ENCODE data around the gene SMYD3. TPM values are rescaled to one million over a fixed set of nuclear protein-coding genes. Genes with fewer than 3 reads are reported as not detected.

The SMYD3 gene
- total RNA-seq, 2 donors from 2014 or later, result 16.2 to 16.4 TPM

GRCh38 chr1:245860657-245861544 is 646.2 kb downstream of the SMYD3 start:
- no peaks in the 10 kb centered on the region for H3K4me1 ChIP-seq
- no peaks in the 10 kb centered on the region for H3K27me3 ChIP-seq
- H3K9me3 ChIP-seq, result no peaks in the 10 kb centered on the region
- DNase-seq, result no peak
- no peak overlapping the region for H3K4me3 ChIP-seq
- intact Hi-C loops (cut with DNase I), result no loop called here
- H3K36me3 ChIP-seq, result no peaks in the 10 kb centered on the region
- TF ChIP-seq, protein P1, sequence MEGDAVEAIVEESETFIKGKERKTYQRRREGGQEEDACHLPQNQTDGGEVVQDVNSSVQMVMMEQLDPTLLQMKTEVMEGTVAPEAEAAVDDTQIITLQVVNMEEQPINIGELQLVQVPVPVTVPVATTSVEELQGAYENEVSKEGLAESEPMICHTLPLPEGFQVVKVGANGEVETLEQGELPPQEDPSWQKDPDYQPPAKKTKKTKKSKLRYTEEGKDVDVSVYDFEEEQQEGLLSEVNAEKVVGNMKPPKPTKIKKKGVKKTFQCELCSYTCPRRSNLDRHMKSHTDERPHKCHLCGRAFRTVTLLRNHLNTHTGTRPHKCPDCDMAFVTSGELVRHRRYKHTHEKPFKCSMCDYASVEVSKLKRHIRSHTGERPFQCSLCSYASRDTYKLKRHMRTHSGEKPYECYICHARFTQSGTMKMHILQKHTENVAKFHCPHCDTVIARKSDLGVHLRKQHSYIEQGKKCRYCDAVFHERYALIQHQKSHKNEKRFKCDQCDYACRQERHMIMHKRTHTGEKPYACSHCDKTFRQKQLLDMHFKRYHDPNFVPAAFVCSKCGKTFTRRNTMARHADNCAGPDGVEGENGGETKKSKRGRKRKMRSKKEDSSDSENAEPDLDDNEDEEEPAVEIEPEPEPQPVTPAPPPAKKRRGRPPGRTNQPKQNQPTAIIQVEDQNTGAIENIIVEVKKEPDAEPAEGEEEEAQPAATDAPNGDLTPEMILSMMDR (IDR thresholded peaks at IDR 0.05), result no peak
- H3K9ac ChIP-seq (ENCODE audit: low read depth in 2 of 2, low read length in 2 of 2), result no peak overlapping the region
- H3K27ac ChIP-seq, result no peak overlapping the region

DNA sequence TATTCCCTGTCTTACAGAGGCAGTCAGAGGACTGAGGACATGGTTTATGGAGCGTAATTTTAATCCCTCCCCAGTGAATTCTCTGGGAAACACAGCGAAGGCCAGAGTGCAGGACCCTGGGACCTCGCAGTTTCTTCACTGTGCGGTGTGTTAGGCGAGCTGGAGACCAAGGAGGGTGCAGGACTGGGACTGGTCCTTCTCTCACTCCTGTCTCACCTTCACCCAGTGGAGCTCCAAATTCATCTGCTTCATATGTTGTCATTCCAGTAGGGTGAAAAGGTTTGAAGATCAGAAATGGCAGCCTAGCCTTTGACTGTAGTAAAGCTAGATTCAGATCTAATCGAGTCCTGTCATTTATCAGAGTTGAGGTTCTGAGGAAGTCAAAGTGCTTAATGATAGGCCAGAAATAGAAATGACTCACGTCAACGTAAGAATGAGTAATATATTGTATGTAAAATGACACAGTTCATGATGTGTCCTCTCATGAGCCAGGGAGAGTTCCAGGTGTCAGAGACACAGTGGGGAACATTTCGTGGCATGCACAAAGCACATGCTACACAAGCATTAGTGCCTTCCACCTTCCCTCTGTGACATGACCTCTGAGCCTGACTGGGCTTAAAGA is 647.5 kb downstream of the SMYD3 start:
- H3K4me3 ChIP-seq, result no peak overlapping the region

GRCh38 chr1:245858722-245859492 is 648.2 kb downstream of the SMYD3 start:
- H3K9ac ChIP-seq (ENCODE audit: low read depth in 2 of 2, low read length in 2 of 2), result no peak overlapping the region
- H3K27ac ChIP-seq, result no peak overlapping the region
- no peak for DNase-seq
- H3K36me3 ChIP-seq, result no peaks in the 10 kb centered on the region
- TF ChIP-seq, protein P1 (IDR thresholded peaks at IDR 0.05), result no peak
- no peaks in the 10 kb centered on the region for H3K27me3 ChIP-seq
- no peak overlapping the region for H3K4me3 ChIP-seq
- no peaks in the 10 kb centered on the region for H3K4me1 ChIP-seq
- no peaks in the 10 kb centered on the region for H3K9me3 ChIP-seq
- intact Hi-C loops (cut with DNase I), result no loop called here

More for the DNA sequence above, 647.5 kb downstream of the SMYD3 start:
- DNase-seq, result no peak
- H3K9ac ChIP-seq (ENCODE audit: low read depth in 2 of 2, low read length in 2 of 2), result no peak overlapping the region
- intact Hi-C loops (cut with DNase I), result no loop called here
- H3K36me3 ChIP-seq, result no peaks in the 10 kb centered on the region
- H3K27me3 ChIP-seq, result no peaks in the 10 kb centered on the region
- no peaks in the 10 kb centered on the region for H3K4me1 ChIP-seq
- TF ChIP-seq, protein P1 (IDR thresholded peaks at IDR 0.05), result no peak
- no peaks in the 10 kb centered on the region for H3K9me3 ChIP-seq
- H3K27ac ChIP-seq, result no peak overlapping the region

DNA sequence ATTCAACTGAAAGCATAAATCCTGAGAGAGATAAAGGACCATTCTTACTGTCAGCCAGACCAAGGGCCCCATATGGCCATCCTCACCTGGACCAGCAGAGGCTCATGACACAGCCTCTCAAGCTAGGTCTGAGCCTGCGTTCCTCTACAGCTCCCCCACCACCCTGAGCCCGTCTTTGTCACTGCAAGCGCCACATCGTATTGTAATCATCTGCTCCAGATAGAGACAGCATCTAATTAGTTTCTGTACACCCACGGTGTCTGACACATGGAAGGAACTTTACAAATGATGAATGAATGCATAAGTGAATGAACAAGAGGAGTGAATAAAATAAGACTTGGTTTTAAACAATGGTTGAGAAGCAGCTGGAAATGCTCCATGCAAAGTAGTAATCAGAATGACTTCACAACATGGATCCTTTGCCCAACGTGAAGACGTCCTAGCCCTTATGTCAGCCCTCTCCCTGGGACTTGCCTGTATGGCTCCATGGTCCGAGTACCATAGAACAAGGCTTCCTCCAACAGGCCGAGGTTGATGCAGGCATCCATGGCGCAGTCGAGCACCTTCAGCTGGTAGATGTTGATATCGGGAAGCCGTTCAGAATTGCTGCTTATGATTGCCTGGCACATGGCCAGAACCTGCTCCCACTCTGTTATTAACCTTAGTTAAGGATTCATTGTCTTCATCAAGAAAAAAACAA is 648.9 kb downstream of the SMYD3 start:
- no peaks in the 10 kb centered on the region for H3K4me1 ChIP-seq
- H3K9ac ChIP-seq (ENCODE audit: low read depth in 2 of 2, low read length in 2 of 2), result no peak overlapping the region
- H3K27ac ChIP-seq, result no peak overlapping the region
- H3K4me3 ChIP-seq, result no peak overlapping the region
- H3K27me3 ChIP-seq, result no peaks in the 10 kb centered on the region
- TF ChIP-seq, protein P1 (IDR thresholded peaks at IDR 0.05), result no peak
- no peaks in the 10 kb centered on the region for H3K36me3 ChIP-seq
- intact Hi-C loops (cut with DNase I), result no loop called here
- no peaks in the 10 kb centered on the region for H3K9me3 ChIP-seq
- DNase-seq, result no peak
